Measurements from ENCODE around the gene SAMD3.
"Not testable (repeated sequence)": the region's sequence is repeated elsewhere in the genome, so short reads cannot be mapped to it uniquely, and the experiment has no call there.

DNA sequence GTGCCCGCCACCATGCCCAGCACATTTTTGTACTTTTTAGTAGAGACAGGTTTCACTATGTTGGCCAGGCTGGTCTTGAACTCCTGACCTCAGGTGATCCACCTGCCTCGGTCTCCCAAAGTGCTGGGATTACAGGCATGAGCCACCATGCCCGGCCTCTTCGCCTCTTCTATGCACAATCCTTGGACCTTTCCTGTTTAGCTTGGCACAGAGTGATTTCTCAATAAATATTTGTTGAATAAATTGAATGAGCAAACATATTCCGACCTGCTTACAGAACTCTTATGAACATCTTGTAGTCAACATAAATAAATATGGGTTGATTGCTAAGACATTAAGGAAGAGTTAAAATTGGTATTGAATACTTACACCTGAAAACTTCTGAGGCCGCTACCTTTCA lies 7.8 kb upstream of the SAMD3 start:
- not testable (repeated sequence) for TF ChIP-seq GABPA (IDR thresholded peaks at IDR 0.05; ENCODE audit: low read depth); EZH2phosphoT487 (IDR thresholded peaks at IDR 0.05; ENCODE audit: borderline replicate concordance, low read depth); RFX5 (IDR thresholded peaks at IDR 0.05; ENCODE audit: low read length); RAD21 (IDR thresholded peaks at IDR 0.05; ENCODE audit: low read length); POLR2AphosphoS5 (IDR thresholded peaks at IDR 0.05; ENCODE audit: low read depth, low read length); EP300 (IDR thresholded peaks at IDR 0.05; ENCODE audit: borderline replicate concordance in 1 of 2, low read depth in 1 of 2, low read length in 1 of 2); SIN3A (IDR thresholded peaks at IDR 0.05; ENCODE audit: borderline replicate concordance, low read depth, low read length)
- TF ChIP-seq, protein P1, sequence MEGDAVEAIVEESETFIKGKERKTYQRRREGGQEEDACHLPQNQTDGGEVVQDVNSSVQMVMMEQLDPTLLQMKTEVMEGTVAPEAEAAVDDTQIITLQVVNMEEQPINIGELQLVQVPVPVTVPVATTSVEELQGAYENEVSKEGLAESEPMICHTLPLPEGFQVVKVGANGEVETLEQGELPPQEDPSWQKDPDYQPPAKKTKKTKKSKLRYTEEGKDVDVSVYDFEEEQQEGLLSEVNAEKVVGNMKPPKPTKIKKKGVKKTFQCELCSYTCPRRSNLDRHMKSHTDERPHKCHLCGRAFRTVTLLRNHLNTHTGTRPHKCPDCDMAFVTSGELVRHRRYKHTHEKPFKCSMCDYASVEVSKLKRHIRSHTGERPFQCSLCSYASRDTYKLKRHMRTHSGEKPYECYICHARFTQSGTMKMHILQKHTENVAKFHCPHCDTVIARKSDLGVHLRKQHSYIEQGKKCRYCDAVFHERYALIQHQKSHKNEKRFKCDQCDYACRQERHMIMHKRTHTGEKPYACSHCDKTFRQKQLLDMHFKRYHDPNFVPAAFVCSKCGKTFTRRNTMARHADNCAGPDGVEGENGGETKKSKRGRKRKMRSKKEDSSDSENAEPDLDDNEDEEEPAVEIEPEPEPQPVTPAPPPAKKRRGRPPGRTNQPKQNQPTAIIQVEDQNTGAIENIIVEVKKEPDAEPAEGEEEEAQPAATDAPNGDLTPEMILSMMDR (IDR thresholded peaks at IDR 0.05): not testable (repeated sequence)
- TF ChIP-seq, protein P2, sequence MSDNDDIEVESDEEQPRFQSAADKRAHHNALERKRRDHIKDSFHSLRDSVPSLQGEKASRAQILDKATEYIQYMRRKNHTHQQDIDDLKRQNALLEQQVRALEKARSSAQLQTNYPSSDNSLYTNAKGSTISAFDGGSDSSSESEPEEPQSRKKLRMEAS (IDR thresholded peaks at IDR 0.05; ENCODE audit: low read depth): not testable (repeated sequence)
- TF ChIP-seq, protein P3, sequence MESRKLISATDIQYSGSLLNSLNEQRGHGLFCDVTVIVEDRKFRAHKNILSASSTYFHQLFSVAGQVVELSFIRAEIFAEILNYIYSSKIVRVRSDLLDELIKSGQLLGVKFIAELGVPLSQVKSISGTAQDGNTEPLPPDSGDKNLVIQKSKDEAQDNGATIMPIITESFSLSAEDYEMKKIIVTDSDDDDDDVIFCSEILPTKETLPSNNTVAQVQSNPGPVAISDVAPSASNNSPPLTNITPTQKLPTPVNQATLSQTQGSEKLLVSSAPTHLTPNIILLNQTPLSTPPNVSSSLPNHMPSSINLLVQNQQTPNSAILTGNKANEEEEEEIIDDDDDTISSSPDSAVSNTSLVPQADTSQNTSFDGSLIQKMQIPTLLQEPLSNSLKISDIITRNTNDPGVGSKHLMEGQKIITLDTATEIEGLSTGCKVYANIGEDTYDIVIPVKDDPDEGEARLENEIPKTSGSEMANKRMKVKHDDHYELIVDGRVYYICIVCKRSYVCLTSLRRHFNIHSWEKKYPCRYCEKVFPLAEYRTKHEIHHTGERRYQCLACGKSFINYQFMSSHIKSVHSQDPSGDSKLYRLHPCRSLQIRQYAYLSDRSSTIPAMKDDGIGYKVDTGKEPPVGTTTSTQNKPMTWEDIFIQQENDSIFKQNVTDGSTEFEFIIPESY (IDR thresholded peaks at IDR 0.05; ENCODE audit: borderline replicate concordance, low read depth): not testable (repeated sequence)
- TF ChIP-seq, protein P4, sequence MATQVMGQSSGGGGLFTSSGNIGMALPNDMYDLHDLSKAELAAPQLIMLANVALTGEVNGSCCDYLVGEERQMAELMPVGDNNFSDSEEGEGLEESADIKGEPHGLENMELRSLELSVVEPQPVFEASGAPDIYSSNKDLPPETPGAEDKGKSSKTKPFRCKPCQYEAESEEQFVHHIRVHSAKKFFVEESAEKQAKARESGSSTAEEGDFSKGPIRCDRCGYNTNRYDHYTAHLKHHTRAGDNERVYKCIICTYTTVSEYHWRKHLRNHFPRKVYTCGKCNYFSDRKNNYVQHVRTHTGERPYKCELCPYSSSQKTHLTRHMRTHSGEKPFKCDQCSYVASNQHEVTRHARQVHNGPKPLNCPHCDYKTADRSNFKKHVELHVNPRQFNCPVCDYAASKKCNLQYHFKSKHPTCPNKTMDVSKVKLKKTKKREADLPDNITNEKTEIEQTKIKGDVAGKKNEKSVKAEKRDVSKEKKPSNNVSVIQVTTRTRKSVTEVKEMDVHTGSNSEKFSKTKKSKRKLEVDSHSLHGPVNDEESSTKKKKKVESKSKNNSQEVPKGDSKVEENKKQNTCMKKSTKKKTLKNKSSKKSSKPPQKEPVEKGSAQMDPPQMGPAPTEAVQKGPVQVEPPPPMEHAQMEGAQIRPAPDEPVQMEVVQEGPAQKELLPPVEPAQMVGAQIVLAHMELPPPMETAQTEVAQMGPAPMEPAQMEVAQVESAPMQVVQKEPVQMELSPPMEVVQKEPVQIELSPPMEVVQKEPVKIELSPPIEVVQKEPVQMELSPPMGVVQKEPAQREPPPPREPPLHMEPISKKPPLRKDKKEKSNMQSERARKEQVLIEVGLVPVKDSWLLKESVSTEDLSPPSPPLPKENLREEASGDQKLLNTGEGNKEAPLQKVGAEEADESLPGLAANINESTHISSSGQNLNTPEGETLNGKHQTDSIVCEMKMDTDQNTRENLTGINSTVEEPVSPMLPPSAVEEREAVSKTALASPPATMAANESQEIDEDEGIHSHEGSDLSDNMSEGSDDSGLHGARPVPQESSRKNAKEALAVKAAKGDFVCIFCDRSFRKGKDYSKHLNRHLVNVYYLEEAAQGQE (IDR thresholded peaks at IDR 0.05; ENCODE audit: low read depth, low read length): not testable (repeated sequence)
- TF ChIP-seq, protein P5, sequence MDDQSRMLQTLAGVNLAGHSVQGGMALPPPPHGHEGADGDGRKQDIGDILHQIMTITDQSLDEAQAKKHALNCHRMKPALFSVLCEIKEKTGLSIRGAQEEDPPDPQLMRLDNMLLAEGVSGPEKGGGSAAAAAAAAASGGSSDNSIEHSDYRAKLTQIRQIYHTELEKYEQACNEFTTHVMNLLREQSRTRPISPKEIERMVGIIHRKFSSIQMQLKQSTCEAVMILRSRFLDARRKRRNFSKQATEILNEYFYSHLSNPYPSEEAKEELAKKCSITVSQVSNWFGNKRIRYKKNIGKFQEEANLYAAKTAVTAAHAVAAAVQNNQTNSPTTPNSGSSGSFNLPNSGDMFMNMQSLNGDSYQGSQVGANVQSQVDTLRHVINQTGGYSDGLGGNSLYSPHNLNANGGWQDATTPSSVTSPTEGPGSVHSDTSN (IDR thresholded peaks at IDR 0.05): not testable (repeated sequence)
